NT2/D1 (cell line): Measurements from ENCODE around the gene CTAGE1.
"Not testable (repeated sequence)": the region's sequence is repeated elsewhere in the genome, so short reads cannot be mapped to it uniquely, and the experiment has no call there.

ENCODE experiments used
- DNase-seq: peaks from one replicate; pipeline ENCODE4 v3.0.0-alpha.2; 2011; ENCODE audit warnings: low read depth, low spot score
- H3K27me3 ChIP-seq: 2 replicates; pipeline ENCODE4 v1.6.0; 2011; ENCODE audit warnings: mild to moderate bottlenecking; ENCODE audit not compliant: insufficient read length, insufficient read depth
- H3K36me3 ChIP-seq: 2 replicates; pipeline ENCODE4 v1.6.1; 2011; ENCODE audit warnings: mild to moderate bottlenecking, low read length, mixed read lengths; ENCODE audit not compliant: insufficient read depth, insufficient read length
- H3K4me1 ChIP-seq: 2 replicates; pipeline ENCODE4 v1.5.1; 2011; ENCODE audit not compliant: insufficient read depth, insufficient read length
- H3K4me3 ChIP-seq: 2 replicates; pipeline ENCODE4 v1.5.1; 2011; ENCODE audit warnings: low read depth; ENCODE audit not compliant: insufficient read length
- H3K9ac ChIP-seq: 2 replicates; pipeline ENCODE4 v1.6.0; 2011; ENCODE audit warnings: low read depth; ENCODE audit not compliant: insufficient read length
- H3K9me3 ChIP-seq: 2 replicates; pipeline ENCODE4 v1.5.1; 2011; ENCODE audit warnings: mild to moderate bottlenecking, low read length; ENCODE audit not compliant: insufficient read depth
- SUZ12 ChIP-seq: IDR thresholded peaks from 2 replicates; pipeline ENCODE4 v1.6.1; 2011; ENCODE audit not compliant: insufficient read length, insufficient read depth; ENCODE audit errors: extremely low read depth
- YY1 ChIP-seq: IDR thresholded peaks from 2 replicates; pipeline ENCODE4 v1.6.1; 2011; ENCODE audit not compliant: insufficient read length, insufficient read depth
- ZNF274 ChIP-seq: IDR thresholded peaks from 2 replicates; pipeline ENCODE4 v1.6.1; 2011; ENCODE audit warnings: mild to moderate bottlenecking, low read depth, low read length

CTAGE1 gene

GRCh38 chr18:22456116-22456480, 38.4 kb upstream of the CTAGE1 start:
- no peaks in the 10 kb centered on the region for H3K9me3 ChIP-seq
- no peaks in the 10 kb centered on the region for H3K27me3 ChIP-seq
- no peak for DNase-seq
- H3K36me3 ChIP-seq, result no peaks in the 10 kb centered on the region
- H3K4me1 ChIP-seq, result peaks cover 2% of the 10 kb centered on the region
- no peak overlapping the region for H3K9ac ChIP-seq
- TF ChIP-seq YY1, result no peak
- TF ChIP-seq ZNF274, result no peak
- no peak overlapping the region for H3K4me3 ChIP-seq

DNA sequence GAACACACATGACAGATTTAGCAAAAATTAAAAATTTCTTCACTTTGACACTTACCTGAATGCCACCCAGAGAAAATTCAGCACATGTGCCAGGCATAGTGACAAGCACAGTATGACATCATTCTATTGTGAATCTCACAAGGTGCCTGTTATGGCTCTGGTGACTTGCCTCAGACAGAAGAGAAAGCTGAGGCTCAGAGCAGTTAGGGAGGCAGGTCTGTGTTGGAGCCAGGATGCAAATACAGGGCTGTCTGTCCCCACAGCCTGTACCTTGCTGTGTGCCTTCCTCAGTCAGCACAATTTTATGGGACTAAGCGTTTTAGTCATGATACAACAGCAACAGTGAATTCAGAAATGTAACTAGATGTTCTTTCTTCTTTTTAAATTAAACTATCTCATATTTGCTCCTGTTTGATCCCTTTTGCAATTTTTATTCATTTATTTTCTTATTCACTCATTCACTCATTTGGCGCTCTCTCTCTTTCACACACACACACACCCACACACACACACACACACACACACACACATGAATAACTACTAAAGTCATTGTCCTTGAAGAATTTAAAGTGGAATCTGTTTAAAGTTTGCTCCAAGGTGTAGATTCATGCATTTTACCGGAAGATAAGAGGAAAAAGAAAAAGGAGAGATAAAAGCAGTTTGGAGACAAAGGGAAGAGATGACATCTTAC, 37.9 kb upstream of the CTAGE1 start:
- TF ChIP-seq ZNF274, result no peak
- TF ChIP-seq YY1, result no peak
- TF ChIP-seq SUZ12, result no peak
- Histone ChIP-seq H3K27me3 (no peaks in the 10 kb centered on the region), H3K36me3 (no peaks in the 10 kb centered on the region), H3K9ac (no peak overlapping the region), H3K4me1 (peaks cover 2% of the 10 kb centered on the region), H3K4me3 (no peak overlapping the region), H3K9me3 (no peaks in the 10 kb centered on the region)
- DNase-seq, result no peak

GRCh38 chr18:22453315-22453714, 35.6 kb upstream of the CTAGE1 start:
- no peaks in the 10 kb centered on the region for H3K27me3 ChIP-seq
- no peaks in the 10 kb centered on the region for H3K36me3 ChIP-seq
- peaks cover 2% of the 10 kb centered on the region for H3K4me1 ChIP-seq
- H3K4me3 ChIP-seq, result no peak overlapping the region
- DNase-seq, result no peak
- peaks cover 6% of the 10 kb centered on the region; the same call in 1 of the 2 replicates for H3K9me3 ChIP-seq
- TF ChIP-seq ZNF274 (no peak), YY1 (no peak), SUZ12 (no peak)
- no peak overlapping the region for H3K9ac ChIP-seq

- Histone ChIP-seq H3K36me3 (no peaks in the 10 kb centered on the region), H3K27me3 (no peaks in the 10 kb centered on the region), H3K4me3 (peak overlapping the region; percentile 15), H3K4me1 (peaks cover 2% of the 10 kb centered on the region), H3K9me3 (peaks cover 6% of the 10 kb centered on the region; the same call in 1 of the 2 replicates), H3K9ac (no peak overlapping the region)
- DNase-seq, result no peak
- TF ChIP-seq ZNF274 (no peak), SUZ12 (no peak), YY1 (no peak)
Measured at GRCh38 chr18:22452226-22452668, 34.5 kb upstream of the CTAGE1 start.

GRCh38 chr18:22451796-22452195, 34.1 kb upstream of the CTAGE1 start:
- peaks cover 6% of the 10 kb centered on the region; the same call in 1 of the 2 replicates for H3K9me3 ChIP-seq
- TF ChIP-seq SUZ12, result no peak
- no peak for TF ChIP-seq ZNF274
- TF ChIP-seq YY1, result no peak
- H3K4me3 ChIP-seq, result peak overlapping the region; percentile 15
- H3K4me1 ChIP-seq, result peaks cover 2% of the 10 kb centered on the region
- no peak overlapping the region for H3K9ac ChIP-seq
- H3K36me3 ChIP-seq, result no peaks in the 10 kb centered on the region
- DNase-seq, result no peak
- no peaks in the 10 kb centered on the region for H3K27me3 ChIP-seq

GRCh38 chr18:22450766-22451165, 33.1 kb upstream of the CTAGE1 start:
- not testable (repeated sequence) for H3K4me1 ChIP-seq, H3K9me3 ChIP-seq, H3K27me3 ChIP-seq, H3K36me3 ChIP-seq, H3K9ac ChIP-seq, H3K4me3 ChIP-seq, DNase-seq

DNA sequence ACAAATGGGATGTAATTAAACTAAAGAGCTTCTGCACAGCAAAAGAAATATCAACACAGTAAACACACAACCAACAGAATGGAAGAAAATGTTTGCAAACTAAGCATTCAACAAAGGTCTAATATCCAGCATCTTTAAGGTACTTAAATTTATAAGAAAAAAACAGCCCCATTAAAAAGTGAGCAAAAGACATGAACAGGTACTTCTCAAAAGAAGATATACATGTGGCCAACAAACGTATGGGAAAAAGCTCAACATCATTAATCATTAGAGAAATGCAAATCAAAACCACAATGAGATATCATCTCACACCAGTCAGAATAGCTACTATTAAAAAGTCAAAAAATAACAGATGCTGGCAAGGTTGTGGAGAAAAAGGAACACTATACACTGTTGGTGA, 32.6 kb upstream of the CTAGE1 start:
- not testable (repeated sequence) for H3K4me3 ChIP-seq, H3K4me1 ChIP-seq, DNase-seq, H3K9me3 ChIP-seq, H3K36me3 ChIP-seq, H3K9ac ChIP-seq, H3K27me3 ChIP-seq

GRCh38 chr18:22449753-22450152, 32.0 kb upstream of the CTAGE1 start:
- H3K4me3 ChIP-seq, H3K27me3 ChIP-seq, H3K4me1 ChIP-seq, H3K9ac ChIP-seq, H3K9me3 ChIP-seq, H3K36me3 ChIP-seq, DNase-seq: not testable (repeated sequence)
